Neural cell (in vitro differentiated cells): ENCODE measurements around the gene CDC23.
"Not testable (repeated sequence)": the region's sequence is repeated elsewhere in the genome, so short reads cannot be mapped to it uniquely, and the experiment has no call there.

Experiments used
- EZH2 ChIP-seq: fragments of 200-600, 300-800 bp; shearing (Covaris generic), sonication (generic); IDR thresholded peaks from 2 replicates; pipeline ENCODE4 v1.6.1; 2014; ENCODE audit warnings: antibody characterized with exemption, low read length, borderline replicate concordance, mild to moderate bottlenecking; ENCODE audit not compliant: insufficient read depth, poor library complexity, severe bottlenecking
- POLR2AphosphoS5 ChIP-seq: IDR thresholded peaks from 2 replicates; pipeline ENCODE4 v1.6.1; 2012
- SMC3 ChIP-seq: fragments of 450-650 bp; conservative IDR thresholded peaks from 2 replicates; pipeline ENCODE4 v1.6.1; 2014; ENCODE audit warnings: antibody characterized with exemption, mild to moderate bottlenecking, moderate library complexity; ENCODE audit not compliant: poor library complexity
- TF ChIP-seq, protein P1 (sequence below): fragments of 450-650 bp; IDR thresholded peaks from 2 replicates; pipeline ENCODE4 v1.5.1; 2014; ENCODE audit warnings: antibody characterized with exemption, mild to moderate bottlenecking, moderate library complexity; ENCODE audit not compliant: poor library complexity, severe bottlenecking

DNA sequence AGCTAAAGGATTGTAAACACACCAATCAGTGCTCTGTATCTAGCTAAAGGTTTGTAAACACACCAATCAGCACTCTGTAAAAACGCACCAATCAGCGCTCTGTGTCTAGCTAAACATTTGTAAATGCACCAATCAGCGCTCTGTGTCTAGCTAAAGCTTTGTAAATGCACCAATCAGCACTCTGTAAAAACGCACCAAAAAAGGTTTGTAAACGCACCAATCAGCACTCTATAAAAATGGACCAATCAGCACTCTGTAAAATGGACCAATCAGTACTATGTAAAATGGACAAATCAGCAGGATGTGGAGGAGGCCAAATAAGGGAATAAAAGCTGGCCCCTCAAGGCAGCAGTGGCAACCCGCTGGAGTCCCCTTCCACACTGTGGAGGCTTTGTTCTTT lies 69.5 kb downstream of the CDC23 start:
- TF ChIP-seq, protein P1, sequence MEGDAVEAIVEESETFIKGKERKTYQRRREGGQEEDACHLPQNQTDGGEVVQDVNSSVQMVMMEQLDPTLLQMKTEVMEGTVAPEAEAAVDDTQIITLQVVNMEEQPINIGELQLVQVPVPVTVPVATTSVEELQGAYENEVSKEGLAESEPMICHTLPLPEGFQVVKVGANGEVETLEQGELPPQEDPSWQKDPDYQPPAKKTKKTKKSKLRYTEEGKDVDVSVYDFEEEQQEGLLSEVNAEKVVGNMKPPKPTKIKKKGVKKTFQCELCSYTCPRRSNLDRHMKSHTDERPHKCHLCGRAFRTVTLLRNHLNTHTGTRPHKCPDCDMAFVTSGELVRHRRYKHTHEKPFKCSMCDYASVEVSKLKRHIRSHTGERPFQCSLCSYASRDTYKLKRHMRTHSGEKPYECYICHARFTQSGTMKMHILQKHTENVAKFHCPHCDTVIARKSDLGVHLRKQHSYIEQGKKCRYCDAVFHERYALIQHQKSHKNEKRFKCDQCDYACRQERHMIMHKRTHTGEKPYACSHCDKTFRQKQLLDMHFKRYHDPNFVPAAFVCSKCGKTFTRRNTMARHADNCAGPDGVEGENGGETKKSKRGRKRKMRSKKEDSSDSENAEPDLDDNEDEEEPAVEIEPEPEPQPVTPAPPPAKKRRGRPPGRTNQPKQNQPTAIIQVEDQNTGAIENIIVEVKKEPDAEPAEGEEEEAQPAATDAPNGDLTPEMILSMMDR, result not testable (repeated sequence)
- TF ChIP-seq EZH2, SMC3, POLR2AphosphoS5: not testable (repeated sequence)
